Astrocyte (in vitro differentiated cells and primary cell): ENCODE data around the gene CFAP52.

ENCODE experiments used
- CTCF ChIP-seq: IDR thresholded peaks from 2 replicates; pipeline ENCODE4 v1.5.1; 2011; ENCODE audit warnings: low read depth, mild to moderate bottlenecking, inconsistent platforms, low read length, moderate library complexity; ENCODE audit not compliant: insufficient read depth
- EZH2 ChIP-seq: IDR thresholded peaks from 2 replicates; pipeline ENCODE4 v1.6.1; 2012; ENCODE audit warnings: mild to moderate bottlenecking, low read length, inconsistent platforms; ENCODE audit not compliant: insufficient read depth

- TF ChIP-seq CTCF, result no peak
- no peak for TF ChIP-seq EZH2
These were observed 108.6 kb downstream of the CFAP52 start for GRCh38 chr17:9684955-9685621.
